Measurements from ENCODE around the gene SHISA9.

- TF ChIP-seq CTCF (conservative IDR thresholded peaks at IDR 0.05; ENCODE audit: low read length) (no peak), EZH2phosphoT487 (IDR thresholded peaks at IDR 0.05; ENCODE audit: borderline replicate concordance) (no peak)
Observed at GRCh38 chr16:13102401-13102800, 201.0 kb downstream of the SHISA9 start.

All from Loucy (cell line).